Breast epithelium (tissue), 4 donors: ENCODE results near the gene PLXNA4. TPM values are rescaled to one million over a fixed set of nuclear protein-coding genes. Genes with fewer than 3 reads are reported as not detected.

Source experiments
- DNase-seq, 2 donors: peaks; one replicate each; pipeline ENCODE4 v3.0.0-alpha.2; 2019; ENCODE audit warnings: low spot score in 2 of 2
- H3K27ac ChIP-seq, 2 donors: fragments of 200-600 bp; sonication (generic) in 1 of 2; one replicate each; pipeline ENCODE4 v1.5.1; 2016 to 2019; ENCODE audit warnings: mild to moderate bottlenecking in 1 of 2
- H3K27me3 ChIP-seq, 2 donors: fragments of 200-600 bp; sonication (generic) in 1 of 2; one replicate each; pipeline versions ENCODE4 v1.5.1 to v1.6.0; 2017 to 2019; ENCODE audit warnings: control low read depth in 1 of 2, mild to moderate bottlenecking in 1 of 2
- H3K36me3 ChIP-seq: fragments of 200-600 bp; one replicate; pipeline ENCODE4 v1.5.1; 2019
- H3K4me1 ChIP-seq, 2 donors: fragments of 200-600 bp; sonication (generic); one replicate each; pipeline ENCODE4 v1.5.1; 2016 to 2019; ENCODE audit warnings: control low read depth in 1 of 2
- H3K4me3 ChIP-seq, 3 donors: fragments of 200-600 bp; sonication (generic); 1 replicate in 2 of 3; 2 replicates in 1 of 3; pipeline ENCODE4 v1.5.1; 2016 to 2019; ENCODE audit warnings: mild to moderate bottlenecking in 3 of 3, moderate library complexity in 2 of 3
- H3K9me3 ChIP-seq, 2 donors: fragments of 200-600 bp; sonication (generic) in 1 of 2; one replicate each; pipeline ENCODE4 v1.5.1; 2016 to 2019; ENCODE audit warnings: control low read depth in 1 of 2
- CTCF ChIP-seq, 3 donors: fragments of 450-650 bp; IDR thresholded peaks; one replicate each; pipeline ENCODE4 v1.5.1; 2016 to 2017; ENCODE audit warnings: antibody characterized with exemption in 3 of 3, mild to moderate bottlenecking in 3 of 3, moderate library complexity in 3 of 3
- POLR2A ChIP-seq: fragments of 450-650 bp; IDR thresholded peaks from one replicate; pipeline ENCODE4 v1.6.1; 2016; ENCODE audit warnings: antibody characterized with exemption, mild to moderate bottlenecking, moderate library complexity
- POLR2AphosphoS5 ChIP-seq, 3 donors: sonication (generic); formaldehyde crosslinking; IDR thresholded peaks; one replicate each; pipeline ENCODE4 v1.6.1; 2017; ENCODE audit warnings: antibody characterized with exemption in 3 of 3
- intact Hi-C: fragments of 100-400 bp; cut with DNase I; formaldehyde crosslinking; loops from one replicate; pipeline ENCODE4 v1.15.1; 2023; ENCODE audit warnings: low total_unique reads
- total RNA-seq, 3 donors: library from RNA; depleted of rRNA; stranded (reverse); fragments of >200 nt; gene quantifications; one replicate each; pipeline ENCODE4 v1.1.0, GENCODE V29; 2016

PLXNA4 gene
- total RNA-seq, 3 donors from 2014 or later: 7.2 to 32.5 (median 26.2) TPM

- H3K9me3 ChIP-seq: no peaks in the 10 kb centered on the region
- no peak for DNase-seq
- no peaks in the 10 kb centered on the region for H3K36me3 ChIP-seq
- H3K27ac ChIP-seq: no peak overlapping the region
- intact Hi-C loops: no loop called here
- TF ChIP-seq CTCF (IDR thresholded peaks at IDR 0.05) (no peak), POLR2A (no peak), POLR2AphosphoS5 (IDR thresholded peaks at IDR 0.05) (no peak)
- H3K27me3 ChIP-seq: peaks cover 0 to 9% of the 10 kb centered on the region in 2 donors
- H3K4me3 ChIP-seq: no peak overlapping the region
- H3K4me1 ChIP-seq: no peaks in the 10 kb centered on the region
These were observed 481.0 kb downstream of the PLXNA4 start for GRCh38 chr7:132095111-132095765.

GRCh38 chr7:132092106-132092505 is 484.2 kb downstream of the PLXNA4 start:
- TF ChIP-seq CTCF (IDR thresholded peaks at IDR 0.05) (no peak), POLR2A (no peak), POLR2AphosphoS5 (IDR thresholded peaks at IDR 0.05) (no peak)
- Histone ChIP-seq H3K27ac (no peak overlapping the region), H3K4me1 (no peaks in the 10 kb centered on the region), H3K4me3 (no peak overlapping the region), H3K27me3 (peaks cover 0 to 9% of the 10 kb centered on the region in 2 donors), H3K9me3 (no peaks in the 10 kb centered on the region), H3K36me3 (no peaks in the 10 kb centered on the region)
- DNase-seq: no peak
- intact Hi-C loops: no loop called here

- Histone ChIP-seq H3K4me3 (no peak overlapping the region), H3K36me3 (no peaks in the 10 kb centered on the region), H3K27me3 (peaks cover 0 to 9% of the 10 kb centered on the region in 2 donors), H3K9me3 (no peaks in the 10 kb centered on the region), H3K27ac (no peak overlapping the region), H3K4me1 (no peaks in the 10 kb centered on the region)
- intact Hi-C loops: no loop called here
- TF ChIP-seq CTCF (IDR thresholded peaks at IDR 0.05) (no peak), POLR2AphosphoS5 (IDR thresholded peaks at IDR 0.05) (no peak), POLR2A (no peak)
- DNase-seq: no peak
These were observed 484.6 kb downstream of the PLXNA4 start for GRCh38 chr7:132091706-132092105.

GRCh38 chr7:132090444-132090843 is 485.8 kb downstream of the PLXNA4 start:
- Histone ChIP-seq H3K36me3 (no peaks in the 10 kb centered on the region), H3K9me3 (no peaks in the 10 kb centered on the region), H3K27me3 (peaks cover 0 to 9% of the 10 kb centered on the region in 2 donors), H3K4me3 (no peak overlapping the region), H3K4me1 (no peaks in the 10 kb centered on the region), H3K27ac (no peak overlapping the region)
- intact Hi-C loops: no loop called here
- TF ChIP-seq POLR2A: no peak
- no peak for TF ChIP-seq CTCF (IDR thresholded peaks at IDR 0.05)
- TF ChIP-seq POLR2AphosphoS5 (IDR thresholded peaks at IDR 0.05): no peak
- no peak for DNase-seq

- DNase-seq: no peak
- Histone ChIP-seq H3K4me3 (no peak overlapping the region), H3K27me3 (no peaks in the 10 kb centered on the region), H3K36me3 (no peaks in the 10 kb centered on the region), H3K9me3 (no peaks in the 10 kb centered on the region), H3K4me1 (no peaks in the 10 kb centered on the region), H3K27ac (no peak overlapping the region)
- intact Hi-C loops: no loop called here
- TF ChIP-seq POLR2AphosphoS5 (IDR thresholded peaks at IDR 0.05) (no peak), POLR2A (no peak), CTCF (IDR thresholded peaks at IDR 0.05) (no peak)
These were observed 486.9 kb downstream of the PLXNA4 start for GRCh38 chr7:132089356-132089755.
